ENCODE data around the gene ROS1.
"Not testable (repeated sequence)": the region's sequence is repeated elsewhere in the genome, so short reads cannot be mapped to it uniquely, and the experiment has no call there.

The ROS1 gene

DNA sequence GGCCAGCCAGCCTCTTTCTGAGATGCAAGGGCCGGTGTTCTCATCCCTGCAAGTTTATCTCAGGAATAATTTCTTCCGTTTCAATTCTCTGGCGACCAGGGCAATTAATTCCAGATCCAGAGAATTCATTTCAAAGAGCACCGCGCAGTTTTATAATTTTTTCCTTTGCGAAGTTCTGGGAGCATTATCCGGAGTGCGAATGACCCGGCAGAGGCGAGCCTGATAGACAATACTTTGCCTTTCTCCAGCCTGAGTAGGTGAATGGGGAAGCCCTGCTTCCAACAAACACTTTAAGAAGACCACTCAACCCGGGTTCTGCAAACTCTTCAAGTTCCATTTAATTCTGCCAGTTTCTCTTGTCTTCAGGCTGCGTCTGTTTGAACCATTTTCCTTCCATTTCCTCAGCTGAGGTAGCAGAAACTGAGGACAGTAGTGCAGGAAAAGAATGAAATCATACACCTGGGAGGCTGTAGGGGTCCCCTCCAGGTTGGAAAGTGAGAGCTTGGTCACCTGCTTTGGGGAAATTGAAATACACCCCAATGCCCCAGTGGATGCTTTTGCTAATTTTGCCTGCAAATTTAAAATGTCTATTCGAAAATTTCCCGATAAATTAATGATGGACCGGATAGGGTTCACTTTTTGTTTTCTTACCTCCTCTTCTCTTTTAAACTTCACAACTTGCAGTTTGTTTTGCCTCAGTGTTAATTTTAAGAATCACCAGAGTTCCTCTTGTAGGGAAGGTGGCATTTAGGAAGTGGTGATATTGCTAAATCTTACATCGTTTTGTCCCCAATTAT lies 159.3 kb downstream of the ROS1 start:
- no peak for DNase-seq (ENCODE audit: low read depth)

DNA sequence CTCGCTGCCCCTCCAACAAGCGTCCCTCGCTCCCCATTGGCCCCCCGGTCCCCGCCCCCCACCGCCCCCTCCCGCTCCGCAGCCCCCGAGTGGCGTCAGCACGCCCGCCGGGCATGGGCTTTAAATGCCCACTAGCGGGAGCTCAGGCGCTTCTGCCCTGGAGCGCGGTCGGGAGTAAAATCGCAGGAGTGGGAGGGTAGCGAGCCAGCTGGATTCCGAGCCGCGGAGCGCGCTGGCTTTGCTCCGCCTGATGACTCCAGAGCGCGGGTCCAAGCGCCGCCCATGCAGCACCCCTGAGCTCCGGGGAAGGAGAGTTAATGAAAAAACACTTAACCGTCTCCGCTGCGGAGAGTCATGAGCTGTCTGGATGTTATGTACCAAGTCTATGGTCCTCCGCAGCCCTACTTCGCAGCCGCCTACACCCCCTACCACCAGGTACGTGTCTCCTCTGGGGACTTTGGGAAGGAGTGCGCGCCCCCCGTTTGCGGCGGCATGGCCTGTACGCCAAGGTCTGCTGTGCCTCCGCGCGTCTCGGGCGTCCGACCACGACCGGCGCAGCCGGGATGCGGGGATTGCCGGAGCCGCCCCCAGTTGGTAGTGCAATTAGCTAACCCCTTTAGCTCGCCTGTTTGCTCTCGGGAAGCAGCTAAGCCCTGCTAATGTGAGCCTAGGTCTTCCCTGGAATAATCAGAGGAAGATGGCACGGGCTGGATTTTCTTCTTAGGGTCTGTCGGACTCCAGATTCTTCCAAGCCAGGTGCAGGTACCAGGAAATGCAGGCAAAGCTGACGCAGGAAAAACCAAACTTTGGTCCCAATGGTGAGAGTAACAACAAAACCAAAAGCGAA lies 160.1 kb downstream of the ROS1 start, which contains the start of gene VGLL2:
Gene VGLL2, plus strand, starts transcription at position 149 of the 847 bp plus-strand sequence. Its CDS starts 206 bp downstream, at position 355.
- no peak for DNase-seq (ENCODE audit: low read depth)

DNA sequence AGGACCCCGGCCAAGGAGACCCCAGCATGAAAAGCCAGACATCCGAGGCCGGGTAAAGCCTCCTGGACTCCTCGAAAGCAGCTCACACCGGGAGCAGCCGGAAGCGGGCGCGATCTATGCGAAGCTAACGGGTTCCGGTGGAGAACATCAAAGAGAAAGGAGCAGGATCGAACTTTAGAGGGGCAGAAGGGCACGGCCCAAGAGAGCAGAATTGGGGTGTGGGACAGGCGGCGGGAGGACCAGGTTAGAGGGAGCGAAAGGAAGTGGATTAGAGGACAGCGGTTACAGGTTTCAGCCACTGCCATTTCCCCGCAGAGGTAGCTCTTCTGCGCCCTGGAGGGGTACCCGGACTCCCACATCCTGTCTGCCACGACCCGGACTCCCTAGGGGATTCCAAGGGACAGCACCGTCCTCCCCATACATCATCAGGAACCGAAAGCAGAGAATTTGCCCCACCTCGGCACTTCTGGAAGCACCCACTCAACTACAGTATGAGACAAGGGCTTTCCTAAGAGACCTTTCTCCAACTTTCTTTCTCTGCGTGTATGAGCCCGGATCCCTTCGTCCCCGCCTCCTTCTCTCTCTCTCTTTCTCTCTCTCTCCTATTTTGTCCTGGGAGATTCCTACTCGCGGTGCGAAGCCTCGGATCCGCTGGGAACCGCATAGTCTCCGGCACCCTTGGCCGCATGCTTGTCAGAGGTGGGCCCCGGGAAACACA lies 160.9 kb downstream of the ROS1 start:
- no peak for DNase-seq (ENCODE audit: low read depth)

DNA sequence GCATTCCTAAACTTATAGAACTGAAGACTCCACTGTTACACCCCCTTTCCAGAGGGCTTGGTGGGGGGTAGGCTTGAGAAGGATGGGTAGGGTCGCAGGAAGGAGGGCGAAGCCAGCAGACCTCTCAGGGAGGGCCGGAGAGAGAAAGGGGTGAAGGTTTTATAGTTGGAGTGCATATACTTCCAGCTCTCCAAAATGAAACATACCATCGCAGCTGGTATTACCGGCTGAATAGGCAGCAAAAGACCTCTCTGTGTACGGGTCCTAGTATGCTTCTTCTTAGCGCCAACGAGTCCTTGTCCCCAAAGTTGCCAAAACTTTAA lies 161.4 kb downstream of the ROS1 start:
- no peak for DNase-seq (ENCODE audit: low read depth)

DNA sequence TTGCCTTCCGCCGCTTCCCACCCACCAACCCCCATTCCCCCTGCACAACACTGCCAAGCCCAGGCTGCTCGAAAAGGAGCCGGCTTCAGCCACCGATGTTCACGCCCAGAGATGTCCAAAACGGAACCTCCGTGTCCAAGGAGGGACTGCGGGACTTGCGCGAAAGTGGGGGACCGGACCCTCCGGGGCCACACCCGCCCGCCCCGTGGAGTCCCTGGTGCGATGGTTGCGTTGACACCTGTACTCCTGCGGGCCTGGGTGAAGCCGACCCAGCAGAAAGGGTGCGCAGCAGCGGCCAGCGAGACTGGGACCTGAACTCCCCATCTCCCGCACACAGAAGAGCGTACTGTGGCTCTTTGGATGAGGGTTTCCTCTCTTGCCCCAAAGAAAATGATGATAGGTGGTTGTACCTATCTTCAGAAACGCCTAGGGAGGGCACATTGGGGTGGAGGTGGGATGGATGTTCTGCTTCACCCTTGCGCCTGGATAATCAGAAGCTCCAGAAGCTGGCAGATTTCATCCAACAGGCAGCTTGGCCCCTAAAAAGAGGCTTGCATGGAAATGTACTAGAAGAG lies 162.3 kb downstream of the ROS1 start:
- no peak for DNase-seq (ENCODE audit: low read depth)

DNA sequence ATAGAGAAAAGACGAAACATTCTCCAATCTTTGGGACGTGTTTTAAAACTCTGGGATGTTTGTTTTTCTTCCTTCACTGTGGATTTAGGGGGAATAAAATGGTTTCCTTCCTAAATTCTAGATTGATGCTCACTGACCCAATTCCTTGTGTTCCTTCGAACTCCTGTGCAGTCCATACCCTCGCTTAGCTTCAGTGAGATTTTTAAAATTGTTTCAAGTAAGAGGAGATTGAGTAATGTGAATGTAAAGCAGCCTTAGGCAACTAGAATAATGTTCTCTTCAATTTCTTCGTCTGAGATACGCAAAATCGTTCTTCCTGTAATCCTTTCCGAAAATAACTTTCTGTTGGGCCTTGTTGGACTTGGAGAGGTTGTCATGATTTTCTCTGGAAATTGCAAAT lies 162.9 kb downstream of the ROS1 start:
- DNase-seq (ENCODE audit: low read depth), result no peak

DNA sequence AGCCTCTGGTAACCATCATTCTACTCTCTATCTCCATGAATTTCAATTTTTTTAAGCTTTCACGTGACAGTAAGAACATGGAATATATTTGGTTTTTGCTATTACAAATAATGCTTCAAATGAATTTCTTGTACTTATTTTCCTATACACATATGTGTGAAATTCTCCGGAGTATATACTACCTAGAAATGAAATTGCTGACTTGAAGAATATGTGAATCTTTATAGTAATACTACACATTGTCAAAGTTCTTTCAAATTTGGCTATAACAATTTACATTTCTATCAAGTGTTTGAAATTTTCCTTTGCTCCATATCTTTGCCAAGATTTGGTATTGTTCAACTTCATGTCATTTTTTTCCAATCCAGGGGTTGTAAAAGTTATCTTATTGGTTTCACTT lies 172.0 kb downstream of the ROS1 start:
- no peak for DNase-seq (ENCODE audit: low read depth)

DNA sequence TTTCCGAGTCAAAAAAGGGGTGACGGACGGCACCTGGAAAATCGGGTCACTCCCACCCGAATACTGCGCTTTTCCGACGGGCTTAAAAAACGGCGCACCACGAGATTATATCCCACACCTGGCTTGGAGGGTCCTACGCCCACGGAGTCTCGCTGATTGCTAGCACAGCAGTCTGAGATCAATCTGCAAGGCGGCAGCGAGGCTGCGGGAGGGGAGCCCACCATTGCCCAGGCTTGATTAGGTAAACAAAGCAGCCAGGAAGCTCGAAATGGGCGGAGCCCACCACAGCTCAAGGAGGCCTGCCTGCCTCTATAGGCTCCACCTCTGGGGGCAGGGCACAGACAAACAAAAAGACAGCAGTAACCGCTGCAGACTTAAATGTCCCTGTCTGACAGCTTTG lies 180.8 kb downstream of the ROS1 start:
- DNase-seq (ENCODE audit: low read depth), result not testable (repeated sequence)

DNA sequence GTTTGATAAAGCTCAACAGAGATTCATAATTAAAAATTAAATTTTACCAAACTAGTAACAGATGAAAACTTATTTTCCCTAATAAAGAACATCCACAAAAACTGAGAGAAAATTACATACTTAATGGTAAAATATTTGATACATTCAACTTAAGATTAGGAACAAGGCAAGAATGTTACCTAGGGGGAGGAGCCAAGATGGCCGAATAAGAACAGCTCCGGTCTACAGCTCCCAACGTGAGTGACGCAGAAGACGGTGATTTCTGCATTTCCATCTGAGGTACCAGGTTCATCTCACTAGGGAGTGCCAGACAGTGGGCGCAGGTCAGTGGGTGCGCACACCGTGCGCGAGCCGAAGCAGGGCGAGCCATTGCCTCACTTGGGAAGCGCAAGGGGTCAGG lies 181.2 kb downstream of the ROS1 start:
- not testable (repeated sequence) for DNase-seq (ENCODE audit: low read depth)
